ENCODE data around the gene C1QTNF5. TPM values are rescaled to one million over a fixed set of nuclear protein-coding genes. Genes with fewer than 3 reads are reported as not detected.

The C1QTNF5 gene
- total and polyA plus RNA-seq, 2 donors (not counting 1 experiment from before 2014, with no cell fraction given): not detected

DNA sequence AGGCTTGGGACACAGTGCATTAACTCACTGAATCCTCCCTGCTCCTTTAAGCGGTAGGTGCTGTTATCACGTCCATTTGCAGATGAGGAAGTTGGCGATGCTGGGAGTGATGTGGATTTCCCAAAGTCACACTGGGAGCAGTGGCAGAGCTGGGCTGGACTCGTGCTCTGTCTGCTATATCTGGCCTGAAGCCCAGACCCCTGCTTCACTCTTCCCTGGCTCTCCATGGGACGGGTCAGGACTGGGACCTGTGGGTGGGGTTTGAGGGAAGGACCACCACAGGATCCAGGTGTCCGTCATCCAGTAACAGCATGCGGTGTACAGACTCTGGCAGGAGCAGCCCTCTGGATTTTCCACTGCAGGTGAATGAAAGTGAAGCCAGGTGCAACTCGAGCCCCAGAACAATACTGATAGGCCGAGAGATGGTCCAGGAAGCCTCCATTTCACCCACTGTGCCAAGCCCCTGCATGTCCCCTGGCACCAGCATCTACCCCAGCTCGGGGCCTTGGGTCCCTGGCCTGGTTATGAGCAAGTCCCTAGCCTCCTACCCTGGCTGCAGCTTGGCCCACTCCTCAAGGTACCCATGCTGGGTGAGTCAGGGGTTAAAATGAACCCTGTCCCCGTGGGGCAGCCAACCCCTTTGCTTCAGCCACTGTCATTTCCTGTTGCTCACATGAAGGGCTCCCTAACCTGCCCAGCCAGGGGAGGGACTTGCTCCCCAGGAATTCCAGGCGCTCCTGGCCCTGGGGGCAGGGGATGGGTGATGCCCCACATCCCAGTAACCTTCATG lies 36.6 kb upstream of the C1QTNF5 start:
- H3K79me2 ChIP-seq (ENCODE audit: control insufficient read depth, insufficient read depth, low read length): no peaks in the 10 kb centered on the region
- no peak overlapping the region for H3K9ac ChIP-seq (ENCODE audit: low read length)
- H3K4me1 ChIP-seq (ENCODE audit: control insufficient read depth in 2 of 2, insufficient read depth in 2 of 2, low read length in 2 of 2): peaks cover 12 to 15% of the 10 kb centered on the region in 2 donors
- peaks cover 0 to 13% (median 5%) of the 10 kb centered on the region in 4 experiments for H3K27me3 ChIP-seq (replicated peaks in 1 of 4; ENCODE audit: control extremely low read depth in 1 of 4, control insufficient read depth in 3 of 4, insufficient read depth in 4 of 4, low read length in 3 of 4)
- TF ChIP-seq, protein P1, sequence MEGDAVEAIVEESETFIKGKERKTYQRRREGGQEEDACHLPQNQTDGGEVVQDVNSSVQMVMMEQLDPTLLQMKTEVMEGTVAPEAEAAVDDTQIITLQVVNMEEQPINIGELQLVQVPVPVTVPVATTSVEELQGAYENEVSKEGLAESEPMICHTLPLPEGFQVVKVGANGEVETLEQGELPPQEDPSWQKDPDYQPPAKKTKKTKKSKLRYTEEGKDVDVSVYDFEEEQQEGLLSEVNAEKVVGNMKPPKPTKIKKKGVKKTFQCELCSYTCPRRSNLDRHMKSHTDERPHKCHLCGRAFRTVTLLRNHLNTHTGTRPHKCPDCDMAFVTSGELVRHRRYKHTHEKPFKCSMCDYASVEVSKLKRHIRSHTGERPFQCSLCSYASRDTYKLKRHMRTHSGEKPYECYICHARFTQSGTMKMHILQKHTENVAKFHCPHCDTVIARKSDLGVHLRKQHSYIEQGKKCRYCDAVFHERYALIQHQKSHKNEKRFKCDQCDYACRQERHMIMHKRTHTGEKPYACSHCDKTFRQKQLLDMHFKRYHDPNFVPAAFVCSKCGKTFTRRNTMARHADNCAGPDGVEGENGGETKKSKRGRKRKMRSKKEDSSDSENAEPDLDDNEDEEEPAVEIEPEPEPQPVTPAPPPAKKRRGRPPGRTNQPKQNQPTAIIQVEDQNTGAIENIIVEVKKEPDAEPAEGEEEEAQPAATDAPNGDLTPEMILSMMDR (IDR thresholded peaks at IDR 0.05): no peak
- TF ChIP-seq EZH2 (IDR thresholded peaks at IDR 0.05; ENCODE audit: borderline replicate concordance, insufficient read depth, low read depth, low read length, poor library complexity, severe bottlenecking): no peak
- 75% methylated on average over 8 of the region's 12 CpGs for WGBS (ENCODE audit: insufficient coverage)
- ChIA-PET CTCF (interaction anchor here (0.8 to 6.5 kb wide), 6 partner anchors 8 to 21 kb away, joined by 3 to 61 read pairs (median 4); no protein-coding TSS in a partner anchor), POLR2A (no interaction called here)
- Mint-ChIP-seq H3K4me1 (peaks cover 6% of the 10 kb centered on the region), H3K27me3 (peaks cover 5% of the 10 kb centered on the region), H3K27ac (no peak overlapping the region), H3K4me3 (no peak overlapping the region), H3K9me3 (ENCODE audit: insufficient read depth) (no peaks in the 10 kb centered on the region)
- H3K36me3 ChIP-seq (replicated peaks in 1 of 2; ENCODE audit: control extremely low read depth in 1 of 2, control insufficient read depth in 1 of 2, extremely low read depth in 1 of 2, insufficient read depth in 2 of 2, low read length in 1 of 2): no peaks in the 10 kb centered on the region
- H4K20me1 ChIP-seq (ENCODE audit: control insufficient read depth, insufficient read depth, low read length, poor library complexity, severe bottlenecking): no peaks in the 10 kb centered on the region
- no peak for ATAC-seq (ENCODE audit: low read depth)
- H3K27ac ChIP-seq (ENCODE audit: low read length in 2 of 2): no peak overlapping the region
- H3K4me2 ChIP-seq (replicated peaks; ENCODE audit: low read depth, low read length, poor library complexity, severe bottlenecking): no peak overlapping the region
- DNase-seq: no peak
- H2AFZ ChIP-seq (ENCODE audit: insufficient read depth, low read depth, low read length, poor library complexity, severe bottlenecking): no peak overlapping the region
- H3K9me3 ChIP-seq (ENCODE audit: control extremely low read depth in 1 of 3, control insufficient read depth in 2 of 3, insufficient read depth in 1 of 3, low read length in 2 of 3): peaks cover 0 to under 1% (median 0%) of the 10 kb centered on the region in 3 donors
- no peak overlapping the region for H3K4me3 ChIP-seq (ENCODE audit: control extremely low read depth in 1 of 5, extremely low read depth in 1 of 5, insufficient read depth in 1 of 5, low read depth in 2 of 5, low read length in 4 of 5)
- intact Hi-C loops (cut with micrococcal nuclease): no loop called here

DNA sequence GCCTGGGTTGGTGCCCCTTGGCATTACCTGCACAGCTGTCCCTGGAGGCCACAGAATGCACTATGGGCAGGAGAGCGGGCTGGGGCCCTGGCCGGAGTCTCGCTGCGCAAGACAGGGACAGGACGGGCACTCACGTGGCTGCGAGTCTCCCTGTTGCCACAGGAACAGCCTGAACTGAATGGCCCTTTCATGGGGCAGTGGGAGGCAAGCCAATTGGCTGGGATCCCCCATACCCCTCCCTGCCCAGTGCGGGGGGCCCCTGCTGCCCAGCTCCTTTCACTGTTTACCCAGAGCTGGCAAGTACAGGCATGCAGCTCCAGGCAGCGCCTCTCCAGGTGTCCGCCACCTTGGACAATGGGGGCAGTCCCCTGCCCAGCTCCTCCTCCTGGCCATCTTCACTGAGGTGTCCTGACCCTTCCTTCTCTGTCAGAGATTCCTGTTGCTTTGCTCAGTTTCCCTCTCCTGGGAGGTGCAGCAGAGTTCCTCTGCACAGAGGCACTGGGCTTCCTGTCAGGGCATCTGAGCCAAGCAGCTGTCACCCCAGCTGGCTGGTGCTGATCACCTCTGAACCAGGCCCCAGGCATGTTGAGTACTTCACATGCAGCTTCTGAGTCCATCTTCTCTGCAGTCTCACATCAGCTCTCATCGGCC lies 35.6 kb upstream of the C1QTNF5 start:
- no peak overlapping the region for H3K27ac ChIP-seq (ENCODE audit: low read length in 2 of 2)
- no peak overlapping the region for H3K4me3 ChIP-seq (ENCODE audit: control extremely low read depth in 1 of 5, extremely low read depth in 1 of 5, insufficient read depth in 1 of 5, low read depth in 2 of 5, low read length in 4 of 5)
- ChIA-PET CTCF (interaction anchor here (0.8 to 5.5 kb wide), 5 partner anchors 9 to 20 kb away, joined by 3 to 46 read pairs (median 4); no protein-coding TSS in a partner anchor), POLR2A (no interaction called here)
- no peaks in the 10 kb centered on the region for H3K36me3 ChIP-seq (replicated peaks in 1 of 2; ENCODE audit: control extremely low read depth in 1 of 2, control insufficient read depth in 1 of 2, extremely low read depth in 1 of 2, insufficient read depth in 2 of 2, low read length in 1 of 2)
- Mint-ChIP-seq H3K27me3 (peaks cover 7% of the 10 kb centered on the region), H3K27ac (no peak overlapping the region), H3K4me3 (no peak overlapping the region), H3K9me3 (ENCODE audit: insufficient read depth) (no peaks in the 10 kb centered on the region), H3K4me1 (peaks cover 6% of the 10 kb centered on the region)
- no peak overlapping the region for H3K9ac ChIP-seq (ENCODE audit: low read length)
- no peaks in the 10 kb centered on the region for H3K9me3 ChIP-seq (ENCODE audit: control extremely low read depth in 1 of 3, control insufficient read depth in 2 of 3, insufficient read depth in 1 of 3, low read length in 2 of 3)
- DNase-seq (peak; percentile 4), ATAC-seq (ENCODE audit: low read depth) (no peak)
- no peak overlapping the region for H2AFZ ChIP-seq (ENCODE audit: insufficient read depth, low read depth, low read length, poor library complexity, severe bottlenecking)
- H3K4me1 ChIP-seq (ENCODE audit: control insufficient read depth in 2 of 2, insufficient read depth in 2 of 2, low read length in 2 of 2): peaks cover 6 to 7% of the 10 kb centered on the region in 2 donors
- no peak overlapping the region for H3K4me2 ChIP-seq (replicated peaks; ENCODE audit: low read depth, low read length, poor library complexity, severe bottlenecking)
- TF ChIP-seq, protein P1 (IDR thresholded peaks at IDR 0.05): no peak
- no peak for TF ChIP-seq EZH2 (IDR thresholded peaks at IDR 0.05; ENCODE audit: borderline replicate concordance, insufficient read depth, low read depth, low read length, poor library complexity, severe bottlenecking)
- no peaks in the 10 kb centered on the region for H4K20me1 ChIP-seq (ENCODE audit: control insufficient read depth, insufficient read depth, low read length, poor library complexity, severe bottlenecking)
- no peaks in the 10 kb centered on the region for H3K79me2 ChIP-seq (ENCODE audit: control insufficient read depth, insufficient read depth, low read length)
- intact Hi-C loops (cut with micrococcal nuclease): no loop called here
- WGBS (ENCODE audit: insufficient coverage): 95% methylated on average over 11 of the region's 11 CpGs
- H3K27me3 ChIP-seq (replicated peaks in 1 of 4; ENCODE audit: control extremely low read depth in 1 of 4, control insufficient read depth in 3 of 4, insufficient read depth in 4 of 4, low read length in 3 of 4): peaks cover 0 to 8% (median 4%) of the 10 kb centered on the region in 4 experiments

Measured in B cell (primary cell).